ENCODE results near the gene FASTK. TPM values are rescaled to one million over a fixed set of nuclear protein-coding genes. Genes with fewer than 3 reads are reported as not detected.
A peak's percentile ranks its signal among the peaks of the same experiment; 100 is the strongest.

Gene FASTK
- total and polyA plus RNA-seq, 2 of the 4 experiments (the other 2 are of a cell fraction), result 53.8 to 115 TPM

GRCh38 chr7:151059367-151060112 lies 21.1 kb downstream of the FASTK start, which contains the start of gene SLC4A2:
SLC4A2 (plus strand) TSS chr7:151059589; CDS start chr7:151061988, 2,399 bp downstream.
- POLR2A ChIA-PET (ENCODE audit: unreplicated experiment), result no interaction called here
- Histone ChIP-seq H3K79me1 (ENCODE audit: low read depth in 1 of 2, low read length in 2 of 2) (peaks cover 20 to 64% of the 10 kb centered on the region in 2 experiments), H3K9me1 (ENCODE audit: insufficient read depth, low read length) (peaks cover 12% of the 10 kb centered on the region; the same call in 1 of the 2 replicates), H2BK5ac (ENCODE audit: low read depth, low read length, poor library complexity, severe bottlenecking) (peak within 1 kb of the TSS; percentile 95), H3K4me2 (ENCODE audit: low read depth, low read length) (peak within 1 kb of the TSS; percentile 99), H3K14ac (replicated peaks; ENCODE audit: low read depth, low read length) (peak within 1 kb of the TSS; percentile 97), H3K56ac (ENCODE audit: extremely low read depth, insufficient read depth, low read length) (peak within 1 kb of the TSS; percentile 95), H3K9ac (ENCODE audit: low read depth, low read length) (peak within 1 kb of the TSS; percentile 84), H4K8ac (ENCODE audit: low read depth in 2 of 2, low read length in 2 of 2) (peak within 1 kb of the TSS; percentile 94 to 100), H2AFZ (replicated peaks; ENCODE audit: low read length, poor library complexity) (peak within 1 kb of the TSS; percentile 95), H3K36me3 (ENCODE audit: control insufficient read depth, insufficient read depth, low read length) (peaks cover 3% of the 10 kb centered on the region; the same call in 1 of the 2 replicates), H3K4me1 (ENCODE audit: control insufficient read depth, insufficient read depth, low read length) (peaks cover 43% of the 10 kb centered on the region), H2BK120ac (ENCODE audit: low read depth, low read length) (peak within 1 kb of the TSS; percentile 84), H4K20me1 (ENCODE audit: insufficient read depth, low read length) (peaks cover 25% of the 10 kb centered on the region), H4K91ac (ENCODE audit: insufficient read depth, low read depth, low read length) (peak within 1 kb of the TSS; percentile 98), H3K27me3 (ENCODE audit: control insufficient read depth, insufficient read depth, low read length) (no peaks in the 10 kb centered on the region), H3K18ac (ENCODE audit: low read depth, low read length) (peak within 1 kb of the TSS; percentile 80), H3K23ac (ENCODE audit: low read depth, low read length) (peak within 1 kb of the TSS; percentile 91), H2AK9ac (replicated peaks; ENCODE audit: low read depth, low read length, poor library complexity) (peak within 1 kb of the TSS; percentile 100), H2AK5ac (ENCODE audit: low read depth, low read length) (peak within 1 kb of the TSS; percentile 96), H2BK15ac (ENCODE audit: low read depth, low read length) (peak within 1 kb of the TSS; percentile 69; the same call in 2 of the 3 replicates), H2BK20ac (ENCODE audit: low read depth, low read length) (peak within 1 kb of the TSS; percentile 18), H3K9me3 (ENCODE audit: control insufficient read depth, insufficient read depth, low read length) (no peaks in the 10 kb centered on the region), H3K27ac (ENCODE audit: insufficient read depth, low read length) (peak within 1 kb of the TSS; percentile 97), H4K5ac (ENCODE audit: low read depth, low read length) (peak within 1 kb of the TSS; percentile 80), H3K4me3 (ENCODE audit: insufficient read depth, low read depth, low read length) (peak within 1 kb of the TSS; percentile 94), H3K4ac (ENCODE audit: low read depth, low read length) (peak within 1 kb of the TSS; percentile 97)
- CTCF ChIA-PET, result no interaction called here
- TF ChIP-seq POLR2A (IDR thresholded peaks at IDR 0.05; ENCODE audit: low read depth, low read length) (no peak; the same call in 1 of the 2 replicates), MAZ (IDR thresholded peaks at IDR 0.05; ENCODE audit: borderline replicate concordance, low read depth, low read length) (peak; percentile 98), RCOR1 (IDR thresholded peaks at IDR 0.05; ENCODE audit: insufficient replicate concordance, low read length) (no peak), RAD21 (IDR thresholded peaks at IDR 0.05; ENCODE audit: low read length) (0 out of 2 replicates have a peak, but pooled peaks have one; percentile 21), CTCF (conservative IDR thresholded peaks at IDR 0.05; ENCODE audit: low read depth, low read length) (peak; percentile 49)
- DNase-seq (peak; percentile 58), ATAC-seq (ENCODE audit: low read depth) (peak; percentile 32)
- in situ Hi-C loops (cut with MboI; ENCODE audit: low sequenced_read_pairs) (no loop called here), intact Hi-C loops (cut with micrococcal nuclease) (loop anchor here (1.0 to 2.0 kb wide), 3 partner anchors 9 to 52 kb away; partner anchors contain the start of gene FASTK), dilution Hi-C loops (cut with HindIII; ENCODE audit: low sequenced_read_pairs, unreplicated experiment) (no loop called here)
- no TSS peak for BruUV-seq (replicated peaks)
- 0% methylated on average over 1 of the region's 75 CpGs; no CpG with 5 or more reads in 1 of the 2 experiments for WGBS, 2 experiments (ENCODE audit: extremely low coverage in 2 of 2, insufficient read length in 1 of 2)
